Nephron (organoid): ENCODE data around the gene XRCC6.

Experiments
- H3K27ac Mint-ChIP-seq, 3 experiments: 2 replicates each; pipeline ENCODE4 v1.8.0; 2020; ENCODE audit warnings: mixed read lengths in 3 of 3, mild to moderate bottlenecking in 2 of 3, moderate library complexity in 1 of 3
- H3K27me3 Mint-ChIP-seq: 2 replicates; pipeline ENCODE4 v1.8.0; 2021; ENCODE audit warnings: low read depth, mild to moderate bottlenecking, moderate library complexity, mixed read lengths
- H3K36me3 Mint-ChIP-seq: 2 replicates; pipeline ENCODE4 v1.8.0; 2020; ENCODE audit warnings: low read depth, mixed read lengths
- H3K4me1 Mint-ChIP-seq: 2 replicates; pipeline ENCODE4 v1.8.0; 2020; ENCODE audit warnings: mixed read lengths
- H3K4me3 Mint-ChIP-seq, 3 experiments: 2 replicates each; pipeline ENCODE4 v1.8.0; 2020; ENCODE audit warnings: mild to moderate bottlenecking in 3 of 3, mixed read lengths in 3 of 3, moderate library complexity in 2 of 3
- H3K9me3 Mint-ChIP-seq: 2 replicates; pipeline ENCODE4 v1.8.0; 2020; ENCODE audit warnings: mixed read lengths
- CTCF ChIP-seq, 3 experiments: fragments of 200-600 bp; sonication (generic); IDR thresholded peaks; one replicate each; pipeline ENCODE4 v1.5.0; 2021; ENCODE audit warnings: antibody characterized with exemption in 3 of 3; ENCODE audit not compliant: unreplicated experiment in 3 of 3

The XRCC6 gene

DNA sequence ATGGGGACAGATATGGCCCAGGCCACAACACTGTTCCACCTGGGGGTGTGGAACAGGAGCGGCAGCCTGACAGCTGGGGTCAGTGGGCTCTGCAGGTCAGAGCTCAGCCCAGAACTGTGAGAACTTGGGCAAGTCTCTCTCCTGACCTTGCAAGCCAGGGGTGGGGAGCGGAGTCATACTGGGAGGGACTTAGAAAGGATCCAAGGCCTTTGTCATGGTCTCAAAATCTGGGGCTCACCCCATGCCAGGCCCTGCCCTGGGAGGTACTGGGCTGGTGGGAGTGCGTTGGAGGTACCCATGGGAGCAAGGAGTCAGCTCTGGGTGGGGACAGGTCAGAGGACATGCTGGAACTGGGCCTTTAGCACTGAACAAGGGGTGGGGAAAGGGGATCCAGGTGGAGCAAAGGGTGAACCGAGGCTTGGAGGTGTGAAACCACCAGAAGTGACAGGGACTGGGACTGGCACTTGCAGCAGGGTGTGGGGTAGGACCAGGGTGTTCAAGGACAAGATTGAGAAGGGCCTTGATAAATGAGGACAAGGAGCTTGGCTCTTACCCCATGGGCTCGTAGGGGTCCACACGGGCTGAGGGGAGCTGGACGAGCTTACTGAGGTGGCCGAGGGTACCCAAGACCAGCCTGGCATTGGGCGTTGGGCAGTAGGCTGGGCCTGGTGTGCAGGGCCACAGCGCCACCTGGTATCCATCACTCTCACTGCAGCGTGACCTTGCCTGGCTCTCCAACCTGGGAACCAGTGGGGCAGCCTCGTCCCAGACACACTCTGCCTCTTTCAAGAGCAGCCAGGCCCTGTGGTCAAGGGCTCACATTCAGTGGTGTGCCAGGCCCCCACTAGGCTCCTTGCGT, 24.1 kb upstream of the XRCC6 start:
- Mint-ChIP-seq H3K4me3 (no peak overlapping the region), H3K27me3 (no peaks in the 10 kb centered on the region), H3K27ac (no peak overlapping the region), H3K36me3 (no peaks in the 10 kb centered on the region), H3K9me3 (no peaks in the 10 kb centered on the region), H3K4me1 (no peaks in the 10 kb centered on the region)
- TF ChIP-seq CTCF (IDR thresholded peaks at IDR 0.05; ENCODE audit: unreplicated experiment in 3 of 3), result peak; percentile 55 to 79 (median 64)

DNA sequence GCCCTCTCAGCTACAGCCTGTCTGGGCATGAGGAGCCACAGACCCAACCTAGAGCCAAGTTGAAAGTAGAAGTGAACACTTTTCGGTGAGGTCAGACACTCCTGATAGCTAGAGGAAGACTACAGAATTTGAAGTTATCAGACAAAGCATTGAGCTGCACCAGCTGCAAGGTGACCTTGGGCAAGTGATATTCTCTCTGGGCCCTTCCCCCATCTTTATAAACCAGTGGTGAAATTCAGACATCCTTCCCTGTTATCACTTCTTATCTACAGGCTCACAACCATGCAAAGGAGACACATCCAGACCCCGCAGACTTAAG, 23.5 kb upstream of the XRCC6 start:
- no peaks in the 10 kb centered on the region for H3K27me3 Mint-ChIP-seq
- H3K4me1 Mint-ChIP-seq, result no peaks in the 10 kb centered on the region
- peaks cover 5% of the 10 kb centered on the region for H3K36me3 Mint-ChIP-seq
- peak in 2 of 3 experiments; percentile 0 for TF ChIP-seq CTCF (IDR thresholded peaks at IDR 0.05; ENCODE audit: unreplicated experiment in 3 of 3)
- no peak overlapping the region for H3K27ac Mint-ChIP-seq
- no peak overlapping the region for H3K4me3 Mint-ChIP-seq
- H3K9me3 Mint-ChIP-seq, result no peaks in the 10 kb centered on the region

DNA sequence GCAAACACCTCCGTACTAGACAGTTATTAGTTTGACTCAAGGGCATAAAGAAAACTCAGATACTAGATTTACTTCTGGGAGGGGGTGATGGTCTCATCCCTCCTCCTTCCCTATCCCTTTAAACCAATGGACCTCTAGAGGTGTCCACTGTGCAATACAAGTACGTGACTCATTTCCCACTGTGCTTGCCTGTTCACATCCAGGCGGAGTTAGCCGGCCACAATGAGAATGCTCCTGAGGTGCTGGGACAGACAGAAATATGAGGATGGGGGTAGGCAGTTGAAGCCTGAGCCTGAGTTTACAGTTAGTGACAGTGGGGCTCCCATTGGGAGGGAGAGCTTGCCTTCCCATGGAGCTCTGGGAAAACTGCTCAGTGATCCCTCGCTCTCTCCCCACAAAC, 23.0 kb upstream of the XRCC6 start:
- Mint-ChIP-seq H3K9me3 (no peaks in the 10 kb centered on the region), H3K27ac (no peak overlapping the region), H3K4me1 (no peaks in the 10 kb centered on the region), H3K4me3 (no peak overlapping the region), H3K36me3 (peaks cover 10% of the 10 kb centered on the region), H3K27me3 (no peaks in the 10 kb centered on the region)
- TF ChIP-seq CTCF (IDR thresholded peaks at IDR 0.05; ENCODE audit: unreplicated experiment in 3 of 3), result no peak

- no peak overlapping the region for H3K27ac Mint-ChIP-seq
- H3K27me3 Mint-ChIP-seq, result no peaks in the 10 kb centered on the region
- H3K4me3 Mint-ChIP-seq, result no peak overlapping the region
- peaks cover 13% of the 10 kb centered on the region for H3K36me3 Mint-ChIP-seq
- H3K4me1 Mint-ChIP-seq, result no peaks in the 10 kb centered on the region
- no peak for TF ChIP-seq CTCF (IDR thresholded peaks at IDR 0.05; ENCODE audit: unreplicated experiment in 3 of 3)
- H3K9me3 Mint-ChIP-seq, result no peaks in the 10 kb centered on the region
Observed at GRCh38 chr22:41598891-41599635, 22.0 kb upstream of the XRCC6 start.

DNA sequence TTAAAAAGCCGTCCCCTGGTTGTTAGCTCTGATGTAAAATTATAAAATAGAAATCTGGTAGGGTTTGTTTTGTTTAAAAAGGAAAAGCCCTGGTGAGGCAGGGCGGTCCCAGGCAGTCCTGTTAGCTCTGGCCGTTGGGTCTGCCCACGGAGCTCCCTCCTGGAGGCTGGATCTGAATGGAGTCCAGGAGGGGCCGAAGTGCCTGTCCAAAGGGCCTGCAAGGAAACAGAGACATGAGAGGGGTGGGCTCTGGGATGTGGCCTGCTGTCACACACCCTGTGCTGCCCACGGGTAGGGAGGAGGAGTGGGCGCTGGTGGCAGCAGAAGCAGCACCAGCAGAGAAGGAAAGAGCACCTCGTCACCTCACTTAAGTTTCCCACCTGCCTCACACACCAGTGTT, 20.1 kb upstream of the XRCC6 start:
- Mint-ChIP-seq H3K4me1 (no peaks in the 10 kb centered on the region), H3K9me3 (no peaks in the 10 kb centered on the region), H3K36me3 (peaks cover 26% of the 10 kb centered on the region), H3K27me3 (no peaks in the 10 kb centered on the region), H3K4me3 (no peak overlapping the region), H3K27ac (no peak overlapping the region)
- no peak for TF ChIP-seq CTCF (IDR thresholded peaks at IDR 0.05; ENCODE audit: unreplicated experiment in 3 of 3)
